ENCODE measurements around the gene NCK2.

The NCK2 gene

DNA sequence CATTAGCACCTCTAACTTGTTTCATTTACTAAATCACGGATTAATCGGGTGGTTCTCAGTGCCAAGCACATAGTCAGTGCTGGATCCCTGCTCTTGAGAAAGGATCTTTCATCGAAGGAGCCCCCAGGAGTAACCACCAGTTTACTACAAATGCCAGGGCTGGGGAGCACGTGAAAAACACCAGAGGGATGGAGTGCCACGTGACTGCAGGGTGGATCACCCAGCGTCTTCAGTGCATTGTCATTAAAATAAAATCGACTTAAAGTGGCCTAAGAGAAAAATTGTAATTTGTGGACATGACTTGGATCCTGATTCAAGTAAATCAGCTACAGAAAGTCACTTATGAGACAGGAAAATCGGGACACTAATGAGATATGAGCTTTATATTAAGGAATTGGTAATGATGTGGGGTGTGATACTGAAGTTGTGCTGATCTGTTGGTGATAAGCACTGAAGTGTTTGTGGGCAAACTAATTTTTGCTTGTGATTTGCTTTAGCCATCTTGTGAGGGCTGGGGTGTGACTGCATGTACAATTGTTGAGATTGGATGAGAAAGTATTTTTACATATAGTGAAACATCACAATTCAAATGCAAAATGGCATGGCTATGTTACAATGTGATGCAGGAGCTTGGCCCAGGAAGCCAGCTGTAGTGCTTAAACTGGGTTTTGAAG lies 63.8 kb downstream of the NCK2 start:
- no peak for DNase-seq (ENCODE audit: extremely low read depth in 1 of 2, low read depth in 1 of 2)

- DNase-seq (ENCODE audit: extremely low read depth in 1 of 2, low read depth in 1 of 2), result no peak
Observed at GRCh38 chr2:105809097-105809473, 64.4 kb downstream of the NCK2 start.

DNA sequence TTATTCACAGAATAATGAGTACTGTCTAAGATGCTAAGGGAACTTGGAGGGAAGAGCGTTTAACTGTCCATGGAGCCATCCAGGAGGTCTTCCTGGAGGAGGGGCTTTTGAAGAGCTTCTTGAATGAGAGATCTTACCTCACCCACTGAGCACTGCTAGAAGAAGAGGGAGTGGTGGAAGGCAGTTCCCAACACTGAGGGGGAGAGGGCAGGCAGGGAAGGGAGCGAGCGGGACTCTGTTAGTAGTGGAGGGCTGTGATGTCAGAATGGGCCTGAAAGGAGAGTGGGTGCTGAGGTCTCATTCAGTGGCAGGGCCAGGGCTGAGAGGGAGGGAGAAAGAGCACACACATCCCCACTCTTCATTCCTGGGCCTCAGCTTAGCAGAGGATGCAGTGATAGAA lies 65.0 kb downstream of the NCK2 start:
- no peak for DNase-seq (ENCODE audit: extremely low read depth in 1 of 2, low read depth in 1 of 2)

- no peak for DNase-seq (ENCODE audit: extremely low read depth in 1 of 2, low read depth in 1 of 2)
Observed at GRCh38 chr2:105812180-105813044, 67.7 kb downstream of the NCK2 start.

DNA sequence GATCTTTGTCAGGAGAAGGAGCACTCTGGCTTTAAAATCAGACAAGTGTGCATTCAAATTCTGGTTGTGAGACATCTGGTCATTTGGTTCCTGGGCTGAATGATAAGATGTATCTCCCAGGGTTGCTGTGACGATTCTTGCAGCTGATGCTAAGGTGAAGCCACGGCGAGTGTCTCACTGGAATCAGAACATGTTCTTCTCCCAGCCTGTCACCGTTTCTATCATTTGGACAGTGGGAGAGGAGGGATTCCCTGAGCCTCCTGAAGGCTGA lies 68.3 kb downstream of the NCK2 start:
- DNase-seq (ENCODE audit: extremely low read depth in 1 of 2, low read depth in 1 of 2), result no peak

- DNase-seq (ENCODE audit: extremely low read depth in 1 of 2, low read depth in 1 of 2), result no peak
Observed at GRCh38 chr2:105813405-105813804, 68.7 kb downstream of the NCK2 start.

- no peak for DNase-seq (ENCODE audit: extremely low read depth in 1 of 2, low read depth in 1 of 2)
Observed at GRCh38 chr2:105814291-105814940, 69.7 kb downstream of the NCK2 start.

DNA sequence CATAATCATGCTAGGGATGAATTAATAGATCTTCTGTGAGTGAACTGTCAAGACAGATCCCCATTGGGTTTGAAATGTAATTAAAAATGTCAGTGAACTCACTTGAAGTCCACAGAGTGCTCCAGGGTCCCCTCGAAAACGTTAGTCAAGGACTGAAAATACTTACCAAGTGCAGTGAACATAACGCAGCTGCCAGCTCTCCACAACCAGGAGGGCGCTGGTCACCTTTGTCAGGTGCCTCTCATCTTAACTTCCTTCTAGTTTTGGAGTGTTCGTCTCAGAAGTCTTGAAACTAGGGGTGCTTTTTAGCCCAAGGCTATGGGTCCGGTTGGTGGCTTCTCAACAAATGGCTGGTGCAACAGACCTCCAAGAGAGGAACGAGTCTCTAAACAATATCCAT lies 70.7 kb downstream of the NCK2 start:
- DNase-seq (ENCODE audit: extremely low read depth in 1 of 2, low read depth in 1 of 2), result no peak

DNA sequence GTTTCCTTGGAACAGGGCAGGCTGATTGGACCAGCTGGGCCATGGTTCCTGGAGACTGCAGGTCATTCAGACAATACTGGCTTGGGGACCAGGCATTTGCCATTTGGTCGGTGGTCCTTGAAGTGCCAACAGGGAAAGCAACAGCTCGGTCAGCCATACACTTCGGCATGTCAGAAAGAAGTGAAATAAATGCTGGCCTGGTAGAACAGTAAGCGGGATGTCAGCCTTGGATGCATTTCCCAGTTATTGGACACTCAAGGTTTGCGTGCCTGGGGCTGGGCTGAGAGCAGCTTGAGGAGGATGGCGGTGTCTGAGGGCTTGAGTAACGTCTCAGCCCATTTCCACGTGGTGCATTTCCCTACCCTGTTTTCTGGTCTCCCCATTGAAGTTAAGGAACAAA lies 75.4 kb downstream of the NCK2 start:
- no peak for DNase-seq (ENCODE audit: extremely low read depth in 1 of 2, low read depth in 1 of 2)

DNA sequence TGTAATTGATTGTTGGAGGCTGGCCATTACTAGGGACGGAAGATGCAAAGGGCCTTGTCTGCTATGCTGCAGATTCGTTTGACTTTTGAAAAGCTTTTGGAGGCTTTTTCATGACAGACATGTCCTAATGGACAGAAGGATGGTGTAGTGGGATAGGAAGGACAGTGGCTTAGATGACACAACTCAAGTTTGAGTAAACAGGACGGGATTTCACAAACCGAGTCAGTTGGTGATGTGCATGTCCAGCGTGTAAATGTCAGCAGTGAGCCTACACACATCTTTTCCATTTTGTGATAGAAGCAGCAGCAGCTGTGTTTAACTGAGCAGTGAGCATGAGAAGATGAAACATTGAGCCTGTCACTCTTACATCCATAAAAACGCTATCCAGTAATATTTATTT lies 76.0 kb downstream of the NCK2 start:
- DNase-seq (ENCODE audit: extremely low read depth in 1 of 2, low read depth in 1 of 2), result no peak

DNA sequence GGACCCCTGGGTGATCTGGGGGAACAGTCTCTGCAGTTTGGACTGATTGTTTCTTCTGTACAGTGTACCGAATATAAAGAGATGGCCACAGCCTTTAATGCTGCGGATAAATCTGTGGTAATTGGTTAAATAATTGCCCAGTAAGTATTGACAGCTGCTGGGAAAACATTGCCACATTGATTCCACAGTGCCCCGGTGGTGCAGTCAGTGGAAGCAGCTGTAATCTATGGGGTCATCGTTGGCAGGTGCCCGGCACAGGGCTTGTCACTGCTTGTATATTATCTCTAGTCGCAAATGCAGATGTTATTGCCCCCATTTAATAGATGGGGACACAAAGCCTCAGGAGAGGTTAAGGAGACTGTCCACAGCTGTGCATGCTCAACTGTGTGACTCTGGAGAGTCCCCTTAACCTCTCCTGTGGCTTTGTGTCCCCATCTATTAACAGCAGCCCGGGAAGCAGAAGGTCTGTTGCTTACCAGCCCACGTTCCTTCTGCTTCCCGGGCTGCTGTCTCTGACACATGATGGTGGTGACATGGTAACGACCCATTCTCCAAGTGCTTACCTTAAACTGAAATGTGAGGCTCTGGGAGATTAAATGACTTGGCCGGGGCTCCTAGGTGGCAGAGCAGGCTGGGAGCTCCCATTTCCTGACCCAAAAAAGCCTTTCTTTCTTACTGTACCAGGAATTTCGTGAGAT lies 76.9 kb downstream of the NCK2 start:
- no peak for DNase-seq (ENCODE audit: extremely low read depth in 1 of 2, low read depth in 1 of 2)

- DNase-seq (ENCODE audit: extremely low read depth in 1 of 2, low read depth in 1 of 2), result no peak
Observed at GRCh38 chr2:105822186-105822585, 77.5 kb downstream of the NCK2 start.

DNA sequence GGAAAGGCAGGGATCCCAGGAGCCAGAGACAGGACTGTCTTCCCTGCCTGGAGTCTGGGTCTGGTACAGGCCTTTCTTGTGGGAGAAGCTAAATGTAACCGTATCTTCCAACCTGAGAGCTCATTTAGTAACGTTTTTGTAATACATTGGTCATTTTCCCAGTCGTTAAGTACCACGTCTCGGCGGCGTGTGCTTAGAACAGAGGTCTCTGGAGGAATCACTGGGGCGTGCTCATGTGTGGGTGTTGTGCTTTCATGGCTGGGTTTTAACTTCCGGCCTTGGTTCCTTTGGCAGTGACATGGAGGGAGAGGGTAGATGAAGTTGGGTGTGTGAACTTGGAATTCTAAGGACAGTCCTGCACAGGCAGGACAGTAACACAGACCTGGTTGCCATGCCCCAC lies 79.7 kb downstream of the NCK2 start:
- no peak for DNase-seq (ENCODE audit: extremely low read depth in 1 of 2, low read depth in 1 of 2)

DNA sequence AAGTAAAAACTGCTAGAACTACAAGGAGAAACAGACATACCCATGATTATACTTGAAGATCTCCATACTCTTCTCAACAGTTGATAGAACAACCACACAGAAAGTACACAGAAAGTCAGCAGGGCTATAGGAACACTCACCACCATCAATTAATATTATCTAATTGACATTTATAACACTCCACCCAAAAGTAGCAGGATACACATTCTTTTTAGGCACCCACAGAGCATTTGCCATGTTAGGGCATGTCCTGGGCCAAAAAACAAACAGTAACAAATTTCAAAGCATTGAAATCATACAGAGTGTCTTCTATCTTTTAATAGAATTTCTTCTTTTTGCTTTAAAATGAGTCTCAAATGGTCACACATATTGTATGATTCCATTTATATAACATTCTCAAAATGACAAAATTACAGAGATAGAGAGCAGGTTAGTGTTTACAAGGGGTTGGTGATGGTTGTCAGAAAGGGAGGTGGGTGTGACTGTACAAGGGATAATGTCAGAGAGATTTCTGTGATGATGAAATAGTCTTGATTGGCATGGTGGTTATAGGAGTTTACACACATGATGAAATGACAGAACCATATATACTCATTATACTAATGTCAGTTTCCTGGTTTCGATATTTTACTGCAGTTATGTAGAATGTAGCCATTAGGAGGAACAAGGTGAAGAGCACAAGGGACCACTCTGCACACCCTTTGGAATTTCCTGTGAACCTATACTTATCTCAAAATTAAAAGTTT lies 82.8 kb downstream of the NCK2 start:
- no peak for DNase-seq (ENCODE audit: extremely low read depth in 1 of 2, low read depth in 1 of 2)

- no peak for DNase-seq (ENCODE audit: extremely low read depth in 1 of 2, low read depth in 1 of 2)
Observed at GRCh38 chr2:105828558-105828957, 83.8 kb downstream of the NCK2 start.

DNA sequence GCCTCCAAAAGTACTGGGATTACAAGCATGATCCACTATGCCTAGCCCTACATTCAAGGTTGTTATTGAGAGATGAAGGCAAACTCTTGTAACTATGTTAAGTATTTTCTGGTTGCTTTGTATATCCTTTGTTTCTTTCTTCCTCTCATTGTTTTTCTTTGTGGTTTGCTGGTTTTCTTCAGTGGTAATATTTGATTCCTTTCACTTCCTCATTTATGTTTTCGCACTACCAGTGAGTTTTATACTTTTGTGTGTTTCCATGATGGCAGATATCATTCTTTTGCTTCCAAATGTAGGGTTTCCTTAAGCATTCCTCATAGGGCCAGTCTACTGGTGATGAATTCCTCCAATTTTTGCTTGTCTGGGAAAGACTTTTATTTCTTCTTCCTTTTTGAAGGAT lies 90.2 kb downstream of the NCK2 start:
- DNase-seq (ENCODE audit: extremely low read depth in 1 of 2, low read depth in 1 of 2), result no peak

GRCh38 chr2:105836341-105836740 lies 91.6 kb downstream of the NCK2 start:
- DNase-seq (ENCODE audit: extremely low read depth in 1 of 2, low read depth in 1 of 2), result no peak

DNA sequence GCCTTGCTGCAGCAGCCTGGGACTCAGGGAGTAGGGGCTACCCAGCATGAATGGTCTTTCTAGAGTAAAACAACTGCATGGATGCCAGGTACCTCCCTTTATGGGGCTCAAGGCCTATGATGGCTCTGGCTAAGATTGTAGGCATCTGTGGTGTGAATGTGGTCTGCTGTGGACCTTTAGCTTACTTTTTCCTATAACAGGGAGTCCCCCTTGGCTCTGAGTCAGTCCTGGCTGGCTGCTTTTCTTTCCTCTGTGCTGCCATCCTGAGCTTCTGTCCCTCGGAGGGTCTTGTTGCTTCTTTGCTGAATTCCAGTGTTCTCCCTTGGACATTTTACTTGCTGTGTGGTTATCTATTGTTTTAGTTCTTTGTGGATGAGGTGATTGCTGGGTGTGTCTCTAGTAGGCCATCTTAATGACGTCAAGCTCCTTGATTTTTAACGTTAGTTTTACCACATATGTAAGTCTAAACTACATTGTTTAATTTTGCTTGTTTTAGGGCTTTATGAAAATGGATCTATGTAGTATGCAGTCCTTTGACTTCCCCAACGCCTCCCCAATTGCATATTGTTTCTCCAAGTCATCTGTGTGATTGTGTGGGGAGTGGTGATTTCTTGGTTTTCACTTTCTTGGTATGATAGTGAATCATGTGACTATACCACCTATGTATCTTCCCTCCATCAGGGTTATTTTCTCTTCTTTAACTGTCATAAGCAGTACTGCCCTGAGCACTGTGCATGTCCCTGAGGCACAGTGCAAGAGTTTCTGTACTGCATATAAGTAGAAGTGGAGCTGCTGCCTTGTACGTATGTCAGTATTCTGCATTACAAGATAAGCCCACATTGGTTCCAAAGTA lies 92.4 kb downstream of the NCK2 start:
- DNase-seq (ENCODE audit: extremely low read depth in 1 of 2, low read depth in 1 of 2), result no peak

GRCh38 chr2:105839793-105840192 lies 95.1 kb downstream of the NCK2 start:
- no peak for DNase-seq (ENCODE audit: extremely low read depth in 1 of 2, low read depth in 1 of 2)

DNA sequence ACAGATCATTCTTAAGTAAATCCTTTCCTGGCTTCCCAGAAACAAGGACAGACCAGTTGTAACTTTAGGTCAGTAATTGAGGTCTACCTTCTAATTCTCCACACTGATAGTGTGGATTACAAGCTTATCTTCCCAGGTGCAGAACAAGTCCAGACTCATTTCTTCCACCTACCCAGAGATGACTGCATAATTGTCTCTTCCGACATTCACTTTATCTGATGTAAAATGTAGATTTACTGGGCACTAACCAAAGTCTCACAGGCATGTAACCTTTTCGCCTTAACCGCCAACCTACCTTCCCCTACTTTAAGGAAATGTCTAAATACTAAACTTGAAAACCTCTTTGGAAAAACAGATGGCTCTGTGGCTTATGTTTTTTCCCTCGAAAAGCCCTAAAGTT lies 96.2 kb downstream of the NCK2 start:
- no peak for DNase-seq (ENCODE audit: extremely low read depth in 1 of 2, low read depth in 1 of 2)
